Caki2 (cell line): ENCODE results near the gene DDN. TPM values are rescaled to one million over a fixed set of nuclear protein-coding genes. Genes with fewer than 3 reads are reported as not detected.

Source experiments
- DNase-seq: peaks from one replicate; pipeline ENCODE4 v3.0.0-alpha.2; 2015; ENCODE audit warnings: low read depth
- in situ Hi-C: cut with HindIII; loops from 2 replicates; pipeline ENCODE4 v1.10.0; 2016; ENCODE audit warnings: low sequenced_read_pairs, low pct_unique_long_range_greater_than_20kb, mixed read lengths
- total RNA-seq: library from RNA; depleted of rRNA; stranded (reverse); fragments of >200 nt; shearing (Covaris generic); gene quantifications from 2 replicates; pipeline ENCODE4 v1.2.3, GENCODE V29; 2014; ENCODE audit warnings: low replicate concordance

The DDN gene
- total RNA-seq, 1 experiment from 2014 or later, result not detected

DNA sequence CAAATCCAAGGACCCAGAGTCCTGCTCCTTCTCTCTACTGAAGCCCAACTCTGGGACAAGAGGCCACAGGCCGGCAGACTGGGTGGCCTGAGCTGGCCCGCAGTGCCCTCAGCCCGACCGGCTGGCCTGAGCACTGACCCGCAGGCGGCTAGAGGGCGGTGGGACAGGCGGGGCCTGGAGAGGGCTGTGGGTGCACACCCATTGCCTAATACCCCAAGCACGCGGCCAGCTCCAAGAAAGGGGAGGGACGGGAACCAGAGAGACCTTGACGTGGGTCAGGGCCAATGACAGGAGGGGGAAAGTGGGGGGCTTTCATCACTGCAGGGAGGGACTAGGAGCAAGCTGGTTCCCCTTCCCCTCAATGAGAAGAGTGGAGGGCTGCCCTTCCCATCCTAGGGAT lies 25.6 kb downstream of the DDN start:
- in situ Hi-C loops, result no loop called here
- no peak for DNase-seq

GRCh38 chr12:48972952-48973483 lies 26.2 kb downstream of the DDN start:
- in situ Hi-C loops, result no loop called here
- DNase-seq, result no peak

DNA sequence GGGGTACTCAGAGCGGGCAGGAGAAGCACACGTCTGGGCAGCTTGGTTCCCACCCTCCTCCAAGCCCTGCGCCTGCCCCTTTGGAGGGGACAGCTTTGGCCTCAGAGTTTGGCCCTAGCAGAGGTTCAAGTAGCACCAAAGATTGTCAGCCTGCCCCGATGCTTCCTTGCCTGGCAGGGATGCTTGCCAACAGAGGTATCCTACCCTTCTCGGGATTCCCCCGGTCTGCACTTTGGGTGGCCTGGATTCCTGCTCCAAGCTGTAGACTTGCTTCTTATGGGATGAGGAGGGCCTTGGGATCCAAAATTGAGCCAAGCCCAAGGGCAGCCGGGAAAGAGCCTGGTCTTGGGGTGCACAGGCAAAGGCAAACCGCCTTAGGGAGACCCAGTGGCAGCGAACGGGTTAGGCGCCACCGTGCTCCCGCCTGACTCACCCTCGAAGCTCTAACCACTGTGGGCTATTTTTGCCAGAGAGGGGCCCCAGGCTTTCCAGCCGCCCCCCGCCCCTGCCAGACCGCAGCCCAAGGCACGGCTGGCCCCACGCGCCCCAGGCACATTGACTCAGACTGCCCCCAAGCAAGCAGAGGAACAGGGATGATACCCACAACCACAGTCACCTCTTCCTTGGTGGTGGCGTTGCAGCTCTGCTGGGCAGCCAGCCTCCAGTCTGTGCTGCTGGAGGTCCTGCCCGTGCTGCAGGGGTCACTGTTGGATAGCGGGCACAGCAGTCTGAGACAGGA lies 26.8 kb downstream of the DDN start:
- in situ Hi-C loops, result no loop called here
- DNase-seq, result no peak

DNA sequence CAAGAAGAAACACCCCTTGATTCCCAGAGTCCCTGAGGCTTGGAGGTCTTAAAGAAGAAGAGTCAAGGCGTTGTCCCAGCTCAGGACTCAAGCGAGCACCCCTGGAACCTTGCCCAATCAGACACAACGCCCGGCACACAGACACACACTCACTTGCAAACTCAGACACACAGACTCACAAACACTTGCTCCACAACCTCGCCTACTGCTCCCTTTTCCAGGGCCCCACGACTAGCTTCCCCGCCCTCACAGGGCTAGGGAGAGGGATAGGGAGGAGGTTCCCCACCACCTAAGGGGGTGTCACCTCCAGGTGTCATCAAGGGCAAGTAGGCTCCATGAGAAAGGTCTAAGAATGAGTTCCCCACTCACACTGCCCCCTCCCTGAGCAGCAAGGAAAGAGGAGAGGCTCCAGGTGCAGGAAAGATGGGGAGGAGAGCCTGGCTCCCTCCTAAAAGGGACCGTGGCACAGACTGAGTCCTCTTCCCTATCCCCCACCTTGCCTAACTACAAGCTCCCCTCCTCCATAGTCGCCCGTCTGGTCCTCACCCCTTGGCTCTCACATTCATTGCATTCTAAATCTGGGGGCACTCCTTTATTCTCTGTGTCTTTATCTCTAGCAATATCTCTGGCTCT lies 28.4 kb downstream of the DDN start:
- DNase-seq, result no peak
- in situ Hi-C loops, result no loop called here

GRCh38 chr12:48969833-48970701 lies 29.1 kb downstream of the DDN start:
- in situ Hi-C loops, result no loop called here
- no peak for DNase-seq

GRCh38 chr12:48969160-48969771 lies 29.9 kb downstream of the DDN start:
- in situ Hi-C loops, result no loop called here
- no peak for DNase-seq

GRCh38 chr12:48968467-48968866 lies 30.7 kb downstream of the DDN start:
- DNase-seq, result no peak
- in situ Hi-C loops, result no loop called here

DNA sequence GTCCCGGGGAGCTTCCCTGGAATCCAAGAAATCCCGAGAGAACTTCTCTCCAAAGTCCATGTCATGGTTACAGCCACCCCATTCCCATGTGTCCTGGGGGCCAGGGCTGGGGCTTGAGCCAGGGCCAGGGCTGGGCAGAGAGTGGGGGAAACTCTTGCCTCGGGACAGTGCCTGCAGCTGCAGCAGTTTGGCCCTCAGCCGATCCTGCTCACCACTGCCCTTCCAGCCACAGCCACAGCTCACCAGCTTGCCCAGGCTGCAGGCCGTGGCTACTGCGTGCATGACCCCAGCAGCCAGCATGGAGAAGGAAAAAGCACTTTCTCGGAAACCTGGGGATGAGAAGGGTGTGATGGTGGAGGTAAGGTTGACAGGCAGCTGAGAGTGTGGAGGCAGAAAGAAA lies 31.2 kb downstream of the DDN start:
- in situ Hi-C loops, result no loop called here
- DNase-seq, result no peak

GRCh38 chr12:48966177-48966895 lies 32.8 kb downstream of the DDN start:
- DNase-seq, result no peak
- in situ Hi-C loops, result no loop called here

GRCh38 chr12:48965298-48965838 lies 33.8 kb downstream of the DDN start:
- in situ Hi-C loops, result no loop called here
- peak; percentile 22 for DNase-seq

DNA sequence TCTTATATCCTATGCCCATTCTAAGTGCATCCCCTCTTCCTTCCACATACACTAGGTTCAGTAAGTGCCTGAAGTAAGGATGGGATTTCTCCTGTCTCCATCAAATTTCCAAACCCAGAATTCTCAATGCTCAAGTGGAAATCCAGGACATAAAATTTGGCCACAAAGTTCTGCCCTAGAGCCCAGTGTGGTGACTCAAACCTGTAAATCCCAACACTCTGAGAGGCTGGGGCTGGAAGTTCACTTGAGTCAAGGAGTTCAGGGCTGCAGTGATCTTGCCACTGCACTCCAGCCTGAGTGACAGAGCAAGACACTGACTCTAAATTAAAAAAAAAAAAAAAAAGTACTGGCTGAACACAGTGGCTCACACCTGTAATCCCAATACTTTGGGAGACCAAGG lies 37.4 kb downstream of the DDN start:
- in situ Hi-C loops, result no loop called here
- DNase-seq, result no peak

DNA sequence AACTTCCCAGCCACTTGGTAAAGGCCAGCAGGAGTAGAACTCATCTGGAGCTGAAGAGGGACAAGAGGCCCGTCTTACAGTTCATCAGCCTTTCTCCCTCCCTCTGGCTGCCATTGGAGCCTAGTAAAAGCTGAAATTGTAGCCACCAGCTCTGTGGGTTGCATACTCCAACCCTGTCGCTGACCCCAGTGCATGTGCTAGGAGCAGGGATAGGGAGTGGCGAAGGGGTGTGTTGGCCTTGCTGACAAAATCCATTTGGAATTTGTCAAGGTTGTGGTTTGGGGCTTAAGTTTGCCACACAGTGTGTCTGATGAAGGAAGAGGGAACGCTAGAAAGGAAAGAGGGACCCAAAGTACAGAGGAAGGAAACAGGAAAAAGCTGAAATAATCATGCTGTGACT lies 37.8 kb downstream of the DDN start:
- in situ Hi-C loops, result no loop called here
- DNase-seq, result no peak

DNA sequence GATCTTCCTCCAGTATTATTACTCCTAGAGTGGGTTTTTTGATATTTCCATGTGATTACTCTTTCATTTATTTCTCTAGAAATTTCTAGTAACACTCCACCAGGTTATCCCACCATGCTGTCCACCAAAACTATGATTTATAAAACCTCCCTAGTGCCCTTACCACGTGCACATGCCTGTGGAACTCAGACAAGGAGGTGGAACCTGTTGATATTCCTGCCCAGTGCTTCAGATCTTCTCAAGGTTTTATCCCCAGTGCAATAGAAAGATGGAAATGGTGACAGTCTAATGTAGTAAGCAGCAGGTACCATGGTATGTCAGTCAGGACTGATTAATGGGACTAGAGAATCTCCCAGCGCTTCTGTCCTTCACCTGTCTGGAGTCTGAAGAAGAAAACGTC lies 38.3 kb downstream of the DDN start:
- DNase-seq, result no peak
- in situ Hi-C loops, result no loop called here

DNA sequence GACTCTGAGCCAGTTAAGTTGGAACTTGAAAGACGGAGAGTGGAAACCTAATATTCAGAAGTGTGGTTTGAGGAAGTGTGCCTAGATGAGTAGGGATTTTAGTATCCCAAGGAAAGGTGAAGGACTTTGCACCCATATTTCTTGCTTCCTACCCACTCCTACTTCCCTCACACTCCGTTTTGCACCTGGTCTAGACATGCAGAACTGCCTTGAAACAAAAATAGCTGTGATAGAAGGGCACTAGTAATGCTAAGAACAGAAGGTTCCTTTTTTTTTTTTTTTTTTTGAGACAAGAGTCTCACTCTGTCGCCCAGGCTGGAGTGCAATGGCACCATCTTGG lies 41.2 kb downstream of the DDN start:
- DNase-seq, result no peak
- in situ Hi-C loops, result no loop called here

- in situ Hi-C loops, result no loop called here
- peak; percentile 92 for DNase-seq
These were observed 41.8 kb downstream of the DDN start, which contains the start of gene ARF3 for GRCh38 chr12:48957141-48958048. ARF3 (minus strand) TSS chr12:48957487; CDS start chr12:48941095, 16,392 bp downstream.

GRCh38 chr12:48956279-48957140 lies 42.7 kb downstream of the DDN start:
- in situ Hi-C loops, result no loop called here
- DNase-seq, result peak; percentile 99
